Transverse colon (tissue), 4 donors: Measurements from ENCODE around the gene CLBA1. TPM values are rescaled to one million over a fixed set of nuclear protein-coding genes. Genes with fewer than 3 reads are reported as not detected.

Source experiments
- DNase-seq: peaks from one replicate; pipeline ENCODE4 v3.0.0-alpha.2; 2019
- H3K27ac ChIP-seq, 4 donors: fragments of 200-600 bp; sonication (generic); 2 replicates each; pipeline ENCODE4 v1.5.1; 2016 to 2018; ENCODE audit warnings: inconsistent platforms in 4 of 4
- H3K27me3 ChIP-seq: fragments of 200-600 bp; sonication (generic); 2 replicates; pipeline ENCODE4 v1.5.1; 2017; ENCODE audit warnings: inconsistent platforms
- H3K36me3 ChIP-seq, 4 donors: fragments of 200-600 bp; sonication (generic); 2 replicates each; pipeline ENCODE4 v1.5.1; 2017 to 2019; ENCODE audit warnings: inconsistent platforms in 4 of 4
- H3K4me1 ChIP-seq, 4 donors: fragments of 200-600 bp; sonication (generic); 2 replicates each; pipeline ENCODE4 v1.5.1; 2017 to 2020; ENCODE audit warnings: inconsistent platforms in 4 of 4
- H3K4me3 ChIP-seq, 4 donors: fragments of 200-600 bp; sonication (generic); 1 replicate in 1 of 4; 2 replicates in 3 of 4; pipeline versions ENCODE4 v1.5.1 to v1.6.1; 2017 to 2019; ENCODE audit warnings: inconsistent platforms in 4 of 4
- H3K9me3 ChIP-seq, 2 donors: fragments of 200-600 bp; sonication (generic); 2 replicates each; pipeline ENCODE4 v1.5.1; 2017 to 2019; ENCODE audit warnings: inconsistent platforms in 2 of 2
- CTCF ChIP-seq, 5 experiments: fragments of 200-600 bp in 3 of 5; fragments of 450-650 bp in 2 of 5; sonication (generic) in 3 of 5; IDR thresholded peaks; 1 replicate in 2 of 5; 2 replicates in 3 of 5; pipeline ENCODE4 v1.5.1; 2016 to 2017; ENCODE audit warnings: antibody characterized with exemption in 5 of 5, inconsistent platforms in 3 of 5, mild to moderate bottlenecking in 2 of 5, moderate library complexity in 1 of 5
- EP300 ChIP-seq: sonication (generic); formaldehyde crosslinking; IDR thresholded peaks from one replicate; pipeline ENCODE4 v1.6.1; 2017; ENCODE audit warnings: antibody characterized with exemption, low read depth
- POLR2A ChIP-seq: fragments of 450-650 bp; IDR thresholded peaks from one replicate; pipeline ENCODE4 v1.6.1; 2016; ENCODE audit warnings: antibody characterized with exemption, mild to moderate bottlenecking, moderate library complexity
- POLR2AphosphoS5 ChIP-seq, 3 donors: sonication (generic); formaldehyde crosslinking; IDR thresholded peaks; one replicate each; pipeline ENCODE4 v1.6.1; 2016; ENCODE audit warnings: antibody characterized with exemption in 3 of 3
- WGBS, 2 donors: methylation state at CpG; one replicate each; pipeline ENCODE4 v1.1.5; 2018; ENCODE audit warnings: low coverage in 1 of 2; 5-methylcytosine and 5-hydroxymethylcytosine counted together
- in situ Hi-C, 4 donors: fragments of 200-750 bp; cut with MboI; loops; one replicate each; pipeline versions ENCODE4 v1.15.0 to v1.15.1; 2017; ENCODE audit warnings: low sequenced_read_pairs in 3 of 4, low pct_ligation_motif_present in 1 of 4, low pct_unique_long_range_greater_than_20kb in 1 of 4
- intact Hi-C: fragments of 100-400 bp; cut with DNase I; formaldehyde crosslinking; loops from one replicate; pipeline ENCODE4 v1.15.1; 2023; ENCODE audit warnings: low total_unique reads
- total RNA-seq, 4 donors: library from RNA; depleted of rRNA; stranded (reverse); fragments of >200 nt; gene quantifications; one replicate each; pipeline ENCODE4 v1.1.0, GENCODE V29; 2016

CLBA1 gene
- total RNA-seq, 4 donors from 2014 or later = 0.40 to 6.7 (median 5.3) TPM

DNA sequence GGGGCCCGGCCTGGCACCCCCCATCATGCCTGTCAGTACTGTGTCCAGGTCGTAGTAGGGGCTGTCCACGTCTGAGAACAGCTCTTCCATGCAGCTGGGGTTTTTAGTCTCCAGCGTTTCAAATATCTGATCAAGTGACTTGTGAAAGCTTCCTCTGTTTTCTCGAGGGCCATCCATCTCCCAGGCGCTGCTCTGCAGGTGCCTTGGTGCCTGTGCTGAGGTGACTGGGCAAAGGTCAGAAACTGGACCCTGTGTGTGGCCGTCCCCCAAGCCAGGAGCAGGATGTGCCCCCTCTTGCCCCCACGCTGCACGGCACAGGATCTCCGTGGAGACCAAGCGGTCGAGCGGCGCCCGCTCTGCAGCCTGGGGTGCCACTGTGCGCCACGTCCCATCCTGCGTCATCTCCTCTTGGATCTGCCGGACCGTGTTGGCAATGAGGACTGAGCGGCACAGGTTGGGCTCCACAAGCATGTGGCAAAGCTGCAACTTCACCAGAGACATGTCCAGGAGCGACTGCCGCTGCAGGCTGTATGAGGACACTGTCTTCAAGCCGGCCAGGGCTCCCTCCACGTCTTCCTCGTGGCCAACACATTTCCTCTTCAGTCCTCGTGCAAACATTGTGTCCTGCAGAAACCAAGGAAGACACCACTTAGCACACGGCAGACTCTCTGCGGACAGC, 25.9 kb downstream of the CLBA1 start:
- Histone ChIP-seq H3K9me3 (no peaks in the 10 kb centered on the region), H3K4me1 (peaks cover 0 to 19% (median 0%) of the 10 kb centered on the region in 4 donors), H3K4me3 (no peak overlapping the region), H3K27ac (peak overlapping the region in 3 of 4 donors; percentile 8 to 55 (median 51)), H3K27me3 (no peaks in the 10 kb centered on the region), H3K36me3 (peaks cover 0 to 15% (median 0%) of the 10 kb centered on the region in 4 donors)
- DNase-seq = no peak
- WGBS, 2 donors = 84% methylated on average over 29 of the region's 29 CpGs; no CpG with 5 or more reads in 1 of the 2 donors
- no peak for TF ChIP-seq POLR2AphosphoS5 (IDR thresholded peaks at IDR 0.05)
- in situ Hi-C loops = no loop called here
- intact Hi-C loops = loop anchor here (5.0 kb wide), 1 partner anchor 36 kb away; no protein-coding TSS in a partner anchor

- Histone ChIP-seq H3K36me3 (peaks cover 0 to 15% (median 0%) of the 10 kb centered on the region in 4 donors), H3K27ac (no peak overlapping the region), H3K4me3 (no peak overlapping the region), H3K9me3 (no peaks in the 10 kb centered on the region), H3K4me1 (peaks cover 0 to 25% (median 3%) of the 10 kb centered on the region in 4 donors), H3K27me3 (no peaks in the 10 kb centered on the region)
- 63% methylated on average over 22 of the region's 23 CpGs; no CpG with 5 or more reads in 1 of the 2 donors for WGBS, 2 donors
- TF ChIP-seq POLR2A = no peak
- peak; percentile 42 to 54 (median 44) for TF ChIP-seq CTCF (IDR thresholded peaks at IDR 0.05)
- no peak for TF ChIP-seq POLR2AphosphoS5 (IDR thresholded peaks at IDR 0.05)
- TF ChIP-seq EP300 = no peak
- intact Hi-C loops (loop anchor here (5.0 kb wide), 1 partner anchor 35 kb away; no protein-coding TSS in a partner anchor), in situ Hi-C loops (no loop called here)
- peak; percentile 34 for DNase-seq
Observed at GRCh38 chr14:105012171-105012985, 26.8 kb downstream of the CLBA1 start.

DNA sequence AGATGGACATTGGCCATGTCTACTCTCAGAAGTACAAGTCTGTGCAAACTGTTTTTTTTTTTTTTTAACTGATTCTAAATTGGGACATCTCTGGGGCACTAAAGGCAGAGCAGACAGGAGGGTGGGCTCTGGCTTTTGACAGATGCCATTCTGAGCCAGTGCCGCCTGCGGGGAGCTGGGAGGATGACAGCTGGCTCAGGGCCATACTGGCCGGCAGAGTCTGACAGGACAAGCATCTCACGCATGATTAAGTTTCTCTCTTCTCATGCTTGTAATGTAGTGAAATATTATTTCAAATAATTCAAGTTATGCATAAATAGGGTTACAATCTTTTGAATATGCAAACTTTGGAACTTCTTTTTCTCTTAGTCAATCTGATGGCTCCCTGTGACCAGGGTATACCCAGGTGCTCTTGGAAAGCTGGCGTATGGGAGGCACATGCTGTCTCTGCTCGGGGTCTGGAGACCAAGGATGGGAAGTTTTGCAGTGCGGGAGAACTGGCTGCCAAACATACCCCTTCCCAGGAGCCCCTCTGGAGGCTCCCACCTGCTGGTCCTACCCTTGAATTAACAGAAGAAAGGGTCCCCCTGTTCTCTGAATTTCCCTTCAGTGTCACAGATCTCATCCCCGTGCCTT, 27.7 kb downstream of the CLBA1 start:
- no peaks in the 10 kb centered on the region for H3K9me3 ChIP-seq
- intact Hi-C loops = loop anchor here (5.0 kb wide), 1 partner anchor 34 kb away; no protein-coding TSS in a partner anchor
- H3K4me1 ChIP-seq = peaks cover 0 to 26% (median 6%) of the 10 kb centered on the region in 4 donors
- in situ Hi-C loops = no loop called here
- TF ChIP-seq POLR2AphosphoS5 (IDR thresholded peaks at IDR 0.05) = no peak
- no peak for TF ChIP-seq POLR2A
- no peak for TF ChIP-seq CTCF (IDR thresholded peaks at IDR 0.05)
- no peaks in the 10 kb centered on the region for H3K27me3 ChIP-seq
- WGBS, 2 donors = 40 to 66% methylated on average over 1 to 8 of the region's 8 CpGs
- no peak overlapping the region for H3K4me3 ChIP-seq
- peaks cover 0 to 15% (median 0%) of the 10 kb centered on the region in 4 donors for H3K36me3 ChIP-seq
- no peak for DNase-seq
- H3K27ac ChIP-seq = no peak overlapping the region

GRCh38 chr14:105014032-105014431, 28.4 kb downstream of the CLBA1 start:
- WGBS, 2 donors = 82 to 100% methylated on average over 1 to 9 of the region's 9 CpGs
- TF ChIP-seq CTCF (IDR thresholded peaks at IDR 0.05) = no peak
- Histone ChIP-seq H3K27ac (no peak overlapping the region), H3K27me3 (no peaks in the 10 kb centered on the region), H3K36me3 (peaks cover 0 to 15% (median 0%) of the 10 kb centered on the region in 4 donors), H3K4me3 (no peak overlapping the region), H3K9me3 (no peaks in the 10 kb centered on the region), H3K4me1 (peaks cover 3 to 33% (median 11%) of the 10 kb centered on the region in 4 donors)
- in situ Hi-C loops (no loop called here), intact Hi-C loops (loop anchor here (5.0 kb wide), 1 partner anchor 33 kb away; no protein-coding TSS in a partner anchor)
- no peak for DNase-seq
